GM04504 (cell line): Measurements from ENCODE around the gene USP54.
A peak's percentile ranks its signal among the peaks of the same experiment; 100 is the strongest.

ENCODE experiments used
- DNase-seq: peaks from one replicate; pipeline ENCODE4 v3.0.0-alpha.2; 2012; ENCODE audit warnings: low read depth

Gene USP54

GRCh38 chr10:73529089-73529832, 61.9 kb downstream of the USP54 start:
- DNase-seq, result peak; percentile 55

- no peak for DNase-seq
Measured at GRCh38 chr10:73522263-73522662, 68.9 kb downstream of the USP54 start.

- DNase-seq, result no peak
Measured at GRCh38 chr10:73519336-73519735, 71.8 kb downstream of the USP54 start.

- DNase-seq, result no peak
Measured at GRCh38 chr10:73517166-73517888, 73.8 kb downstream of the USP54 start.

- no peak for DNase-seq
Measured at GRCh38 chr10:73512207-73512743, 78.9 kb downstream of the USP54 start.

GRCh38 chr10:73509695-73510094, 81.4 kb downstream of the USP54 start:
- DNase-seq, result no peak

GRCh38 chr10:73506491-73506890, 84.7 kb downstream of the USP54 start:
- DNase-seq, result no peak

- no peak for DNase-seq
Measured at GRCh38 chr10:73506074-73506473, 85.1 kb downstream of the USP54 start.

- no peak for DNase-seq
Measured at GRCh38 chr10:73503037-73503436, 88.1 kb downstream of the USP54 start.

GRCh38 chr10:73501651-73502050, 89.5 kb downstream of the USP54 start:
- no peak for DNase-seq

- DNase-seq, result no peak
Measured at GRCh38 chr10:73497623-73498022, 93.5 kb downstream of the USP54 start.

- peak; percentile 92 for DNase-seq
Measured at GRCh38 chr10:73495884-73496674, 95.1 kb downstream of the USP54 start, which contains the start of gene PPP3CB. Gene PPP3CB, minus strand, starts transcription at chr10:73496024. Its CDS starts 135 bp downstream, at chr10:73495889.

GRCh38 chr10:73495226-73495883, 95.8 kb downstream of the USP54 start:
- peak; percentile 80 for DNase-seq

GRCh38 chr10:73494877-73495225, 96.3 kb downstream of the USP54 start:
- DNase-seq, result no peak

- no peak for DNase-seq
Measured at GRCh38 chr10:73494213-73494612, 96.9 kb downstream of the USP54 start.

- no peak for DNase-seq
Measured at GRCh38 chr10:73493781-73494180, 97.4 kb downstream of the USP54 start.

GRCh38 chr10:73486601-73487000, 104.5 kb downstream of the USP54 start:
- DNase-seq, result no peak

GRCh38 chr10:73485320-73485719, 105.8 kb downstream of the USP54 start:
- no peak for DNase-seq

GRCh38 chr10:73480158-73480557, 111.0 kb downstream of the USP54 start:
- DNase-seq, result peak; percentile 17

- DNase-seq, result no peak
Measured at GRCh38 chr10:73478636-73479035, 112.5 kb downstream of the USP54 start.

- DNase-seq, result no peak
Measured at GRCh38 chr10:73471226-73471625, 119.9 kb downstream of the USP54 start.

- no peak for DNase-seq
Measured at GRCh38 chr10:73469579-73469978, 121.6 kb downstream of the USP54 start.
